ENCODE data around the gene DFFA.

Gene DFFA

GRCh38 chr1:10407201-10407600 lies 65.1 kb downstream of the DFFA start:
- no peak overlapping the region for H3K4me3 ChIP-seq (ENCODE audit: low read depth, low read length)
- TF ChIP-seq, protein P1, sequence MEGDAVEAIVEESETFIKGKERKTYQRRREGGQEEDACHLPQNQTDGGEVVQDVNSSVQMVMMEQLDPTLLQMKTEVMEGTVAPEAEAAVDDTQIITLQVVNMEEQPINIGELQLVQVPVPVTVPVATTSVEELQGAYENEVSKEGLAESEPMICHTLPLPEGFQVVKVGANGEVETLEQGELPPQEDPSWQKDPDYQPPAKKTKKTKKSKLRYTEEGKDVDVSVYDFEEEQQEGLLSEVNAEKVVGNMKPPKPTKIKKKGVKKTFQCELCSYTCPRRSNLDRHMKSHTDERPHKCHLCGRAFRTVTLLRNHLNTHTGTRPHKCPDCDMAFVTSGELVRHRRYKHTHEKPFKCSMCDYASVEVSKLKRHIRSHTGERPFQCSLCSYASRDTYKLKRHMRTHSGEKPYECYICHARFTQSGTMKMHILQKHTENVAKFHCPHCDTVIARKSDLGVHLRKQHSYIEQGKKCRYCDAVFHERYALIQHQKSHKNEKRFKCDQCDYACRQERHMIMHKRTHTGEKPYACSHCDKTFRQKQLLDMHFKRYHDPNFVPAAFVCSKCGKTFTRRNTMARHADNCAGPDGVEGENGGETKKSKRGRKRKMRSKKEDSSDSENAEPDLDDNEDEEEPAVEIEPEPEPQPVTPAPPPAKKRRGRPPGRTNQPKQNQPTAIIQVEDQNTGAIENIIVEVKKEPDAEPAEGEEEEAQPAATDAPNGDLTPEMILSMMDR (IDR thresholded peaks at IDR 0.05; ENCODE audit: low read depth, low read length), result no peak
- no peak for TF ChIP-seq MYC (IDR thresholded peaks at IDR 0.05; ENCODE audit: low read depth, low read length)
- no peak for TF ChIP-seq POLR2A (IDR thresholded peaks at IDR 0.05; ENCODE audit: extremely low read depth, insufficient read length)
- no peak for TF ChIP-seq MAX (IDR thresholded peaks at IDR 0.05; ENCODE audit: low read depth, low read length)
- no peak for DNase-seq (ENCODE audit: low read depth)
